NOMO-1 treated with DMSO at 0.1 percent for 48 hours (cell line): ENCODE results near the gene SAMD11.
"Not testable (repeated sequence)": the region's sequence is repeated elsewhere in the genome, so short reads cannot be mapped to it uniquely, and the experiment has no call there.

Experiments
- DNase-seq: peaks from one replicate; lab custom pipeline; 2025; ENCODE audit not compliant: unreplicated experiment; lab: John Stamatoyannopoulos, UW

SAMD11 gene

GRCh38 chr1:944341-945325 is 20.9 kb downstream of the SAMD11 start:
- no peak for DNase-seq

- no peak for DNase-seq
These were observed 22.2 kb downstream of the SAMD11 start for GRCh38 chr1:945688-946556.

GRCh38 chr1:946811-947210 is 23.1 kb downstream of the SAMD11 start:
- DNase-seq, result not testable (repeated sequence)

- no peak for DNase-seq
These were observed 24.2 kb downstream of the SAMD11 start for GRCh38 chr1:947958-948357.

- no peak for DNase-seq
These were observed 26.5 kb downstream of the SAMD11 start for GRCh38 chr1:950268-950667.

- DNase-seq, result no peak
These were observed 27.2 kb downstream of the SAMD11 start for GRCh38 chr1:950881-951280.

- no peak for DNase-seq
These were observed 27.6 kb downstream of the SAMD11 start for GRCh38 chr1:951364-951763.

- DNase-seq, result no peak
These were observed 28.5 kb downstream of the SAMD11 start for GRCh38 chr1:952201-952600.

- DNase-seq, result no peak
These were observed 28.9 kb downstream of the SAMD11 start for GRCh38 chr1:952603-953002.

GRCh38 chr1:953524-954320 is 30.0 kb downstream of the SAMD11 start:
- DNase-seq, result no peak

- no peak for DNase-seq
These were observed 31.2 kb downstream of the SAMD11 start for GRCh38 chr1:954927-955326.

- DNase-seq, result peak; percentile 67
These were observed 31.8 kb downstream of the SAMD11 start for GRCh38 chr1:955474-955873.

- no peak for DNase-seq
These were observed 32.9 kb downstream of the SAMD11 start for GRCh38 chr1:956636-957035.

GRCh38 chr1:958823-959730 is 35.4 kb downstream of the SAMD11 start, which contains the start of gene NOC2L:
Gene NOC2L (minus strand): TSS chr1:959256. CDS start chr1:959240, 16 bp downstream.
- peak; percentile 78 for DNase-seq

- DNase-seq, result no peak
These were observed 36.1 kb downstream of the SAMD11 start for GRCh38 chr1:959731-960362.

- DNase-seq, result peak; percentile 54
These were observed 36.8 kb downstream of the SAMD11 start, which contains the start of gene KLHL17 for GRCh38 chr1:960363-961131. Gene KLHL17 (plus strand): TSS chr1:960584. CDS start chr1:960694, 110 bp downstream.

GRCh38 chr1:961132-961669 is 37.5 kb downstream of the SAMD11 start:
- no peak for DNase-seq
